Stimulated activated CD8-positive, alpha-beta memory T cell treated with anti-CD3 and anti-CD28 coated beads, Interleukin-15, amount 100 ng/mL, for 4 hours (primary cell): Measurements from ENCODE around the gene ANKFY1.
"Not testable (repeated sequence)": the region's sequence is repeated elsewhere in the genome, so short reads cannot be mapped to it uniquely, and the experiment has no call there.

ENCODE experiments used
- DNase-seq, 2 donors: peaks; one replicate each; pipeline ENCODE4 v3.0.0-alpha.2; 2020; ENCODE audit warnings: low read depth in 2 of 2

The ANKFY1 gene

DNA sequence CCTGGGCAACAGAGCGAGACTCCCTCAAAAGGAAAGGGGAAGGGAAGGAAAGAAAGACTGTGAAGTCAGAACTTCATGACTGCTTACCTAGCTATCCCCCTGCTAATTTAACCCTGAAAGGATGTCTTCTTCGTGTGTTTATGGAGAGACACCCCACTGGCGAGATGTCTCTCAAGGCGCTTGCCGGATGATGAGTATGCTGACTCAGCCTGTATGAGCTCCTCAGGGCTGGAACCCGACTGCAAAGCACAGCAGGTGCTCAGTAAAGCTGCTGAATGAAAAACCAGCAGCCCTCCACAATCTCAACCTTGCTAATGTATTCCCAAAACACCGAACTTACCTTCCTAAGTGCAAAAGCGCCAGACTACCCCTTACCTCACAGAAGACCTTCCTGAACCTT lies 2.3 kb downstream of the ANKFY1 start:
- no peak for DNase-seq

DNA sequence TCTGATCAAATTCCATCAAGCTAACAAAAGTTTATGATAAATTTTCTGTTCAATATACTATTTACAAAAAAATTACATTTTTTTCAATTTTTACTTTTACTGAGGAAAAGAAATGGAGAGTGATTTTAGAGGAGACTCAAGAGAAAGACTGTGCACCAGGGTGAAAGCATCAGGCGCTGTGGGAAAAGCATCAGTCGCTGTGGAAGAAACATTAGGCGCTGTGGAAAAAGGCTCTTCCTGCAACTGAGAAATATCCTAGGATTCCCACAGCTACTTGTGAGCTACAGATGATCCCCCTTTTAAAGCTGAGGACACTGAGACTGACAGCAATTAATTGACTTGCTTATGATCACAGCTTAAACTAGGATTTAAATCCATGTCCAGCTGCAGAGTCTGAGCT lies 4.9 kb downstream of the ANKFY1 start:
- DNase-seq, result no peak

DNA sequence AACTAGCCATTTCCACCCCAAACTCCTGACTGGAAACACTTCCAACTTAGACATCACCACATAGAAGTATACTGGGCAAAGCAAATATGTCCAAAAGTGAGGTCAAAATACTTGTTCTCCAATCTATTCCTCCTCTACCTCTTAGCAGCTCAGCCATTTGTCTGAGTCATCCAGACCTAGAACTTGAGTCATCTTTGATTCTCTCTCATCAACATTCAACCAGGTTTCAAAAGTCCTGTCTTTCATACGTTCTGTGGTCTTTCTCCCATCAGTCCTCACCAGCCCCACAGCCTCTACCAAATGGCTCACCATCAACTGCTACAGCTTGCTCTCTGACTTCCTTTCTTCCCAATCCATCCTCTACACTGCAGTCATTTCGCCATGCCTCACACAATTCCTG lies 6.8 kb downstream of the ANKFY1 start:
- DNase-seq, result no peak

DNA sequence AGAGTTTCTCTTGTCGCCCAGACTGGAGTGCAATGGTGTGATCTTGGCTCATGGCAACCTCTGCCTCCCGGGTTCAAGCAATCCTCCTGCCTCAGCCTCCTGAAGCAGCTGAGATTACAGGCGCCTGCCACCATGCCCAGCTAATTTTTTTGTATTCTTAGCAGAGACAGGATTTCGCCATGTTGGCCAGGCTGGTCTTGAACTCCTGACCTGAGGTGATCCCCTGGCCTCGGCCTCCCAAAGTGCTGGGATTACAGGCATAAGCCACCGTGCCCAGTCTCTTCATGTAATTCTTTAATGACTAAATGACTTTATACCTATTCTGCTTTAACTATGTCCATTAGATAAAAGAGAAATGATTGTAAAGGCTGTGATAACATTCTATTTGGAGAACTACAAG lies 8.5 kb downstream of the ANKFY1 start:
- DNase-seq, result not testable (repeated sequence)

DNA sequence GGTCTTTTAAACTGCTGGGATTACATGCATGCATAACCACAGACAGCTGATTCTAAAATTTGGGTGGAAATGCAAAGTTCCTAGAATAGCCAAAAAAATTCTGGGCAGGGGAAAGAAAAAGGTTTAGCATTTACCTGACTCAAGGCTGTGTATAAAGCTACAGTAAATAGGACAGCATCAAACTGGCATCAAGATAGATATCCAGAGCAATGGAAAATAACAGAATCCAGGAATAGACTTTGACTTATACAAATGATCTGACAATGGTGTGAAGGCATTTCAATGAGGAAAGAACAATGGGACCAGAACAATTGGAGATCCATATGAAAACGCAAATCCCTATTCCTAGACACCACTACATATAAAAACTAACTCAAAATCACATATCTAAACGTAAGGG lies 12.9 kb downstream of the ANKFY1 start:
- DNase-seq, result no peak

DNA sequence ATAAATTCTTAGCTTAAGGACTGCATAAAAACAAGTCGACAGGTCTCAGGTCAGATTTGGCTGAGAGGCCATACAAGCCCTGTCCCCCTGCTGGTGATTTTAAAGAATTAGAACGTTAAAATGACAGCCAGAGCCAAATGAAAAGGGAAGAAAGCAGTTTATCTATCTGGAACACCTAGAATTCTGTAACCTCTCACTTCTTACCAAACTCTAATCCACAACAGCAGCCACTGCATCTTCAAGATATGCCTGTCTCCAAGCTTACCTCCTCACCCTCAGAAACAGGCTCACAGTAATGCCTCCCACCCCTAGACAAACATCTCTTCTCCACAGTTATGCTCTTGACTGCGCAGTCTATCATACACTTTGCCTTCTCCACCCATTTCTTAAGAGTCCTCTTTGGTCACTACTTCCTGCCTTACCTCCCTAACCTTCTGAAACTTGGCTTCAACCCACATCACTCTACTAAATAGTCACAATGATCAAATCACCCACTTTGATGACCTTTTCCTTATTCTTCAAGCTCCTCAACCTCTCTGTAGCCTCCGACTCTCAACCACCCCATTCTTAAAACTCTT lies 14.2 kb downstream of the ANKFY1 start:
- no peak for DNase-seq

DNA sequence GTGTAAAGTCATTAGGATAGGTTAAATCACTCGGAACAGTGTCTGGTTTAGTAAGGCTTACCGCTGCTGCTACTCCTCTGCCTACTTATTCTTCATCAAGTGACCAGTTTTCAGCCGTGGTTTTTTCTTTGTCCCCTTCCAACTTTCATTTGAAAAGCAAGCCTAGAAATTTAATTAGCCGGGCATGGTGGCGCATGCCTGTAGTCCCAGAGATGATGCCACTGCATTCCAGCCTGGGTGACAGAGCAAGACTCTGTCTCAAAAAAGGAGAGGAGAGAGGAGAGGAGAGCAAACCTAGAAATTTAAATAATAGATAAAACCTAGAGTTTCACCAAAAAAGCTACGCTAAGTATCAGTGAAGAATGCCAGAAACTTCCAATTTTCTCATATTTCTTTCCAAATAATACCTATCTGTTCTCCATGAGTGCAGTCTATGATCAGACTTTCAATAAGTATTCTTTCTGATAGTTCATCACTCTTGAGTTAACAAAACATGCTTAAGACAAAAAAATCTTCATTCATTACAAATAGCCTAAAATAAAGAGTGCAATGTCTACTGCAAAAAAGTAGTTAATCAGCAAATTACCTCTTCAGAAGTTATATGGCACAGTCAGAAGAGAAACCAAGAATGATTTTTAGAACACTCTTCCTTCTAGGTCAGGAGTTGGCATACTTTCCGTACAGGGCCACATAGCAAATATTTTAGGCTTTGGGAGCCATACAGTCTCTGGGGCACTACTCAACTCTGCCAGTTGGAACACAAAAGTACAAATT lies 15.1 kb downstream of the ANKFY1 start:
- no peak for DNase-seq

DNA sequence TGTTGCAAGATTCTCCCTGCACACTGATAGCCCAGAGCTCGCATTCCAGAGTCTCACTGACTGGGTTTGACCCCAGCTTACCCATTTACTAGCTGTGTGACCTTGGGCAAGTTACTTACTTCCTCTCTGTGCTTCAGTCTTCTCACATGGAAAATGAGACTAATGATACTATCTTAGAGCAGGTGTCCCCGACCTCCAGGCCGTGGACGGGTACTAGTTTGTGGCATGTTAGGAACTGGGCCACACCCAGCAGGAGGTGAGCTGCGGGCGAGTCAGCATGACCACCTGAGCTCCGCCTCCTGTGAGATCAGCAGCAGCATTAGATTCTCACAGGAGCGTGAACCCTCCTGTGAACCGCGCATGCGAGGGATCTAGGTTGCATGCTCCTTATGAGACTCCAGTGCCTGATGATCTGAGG lies 15.8 kb downstream of the ANKFY1 start:
- no peak for DNase-seq

DNA sequence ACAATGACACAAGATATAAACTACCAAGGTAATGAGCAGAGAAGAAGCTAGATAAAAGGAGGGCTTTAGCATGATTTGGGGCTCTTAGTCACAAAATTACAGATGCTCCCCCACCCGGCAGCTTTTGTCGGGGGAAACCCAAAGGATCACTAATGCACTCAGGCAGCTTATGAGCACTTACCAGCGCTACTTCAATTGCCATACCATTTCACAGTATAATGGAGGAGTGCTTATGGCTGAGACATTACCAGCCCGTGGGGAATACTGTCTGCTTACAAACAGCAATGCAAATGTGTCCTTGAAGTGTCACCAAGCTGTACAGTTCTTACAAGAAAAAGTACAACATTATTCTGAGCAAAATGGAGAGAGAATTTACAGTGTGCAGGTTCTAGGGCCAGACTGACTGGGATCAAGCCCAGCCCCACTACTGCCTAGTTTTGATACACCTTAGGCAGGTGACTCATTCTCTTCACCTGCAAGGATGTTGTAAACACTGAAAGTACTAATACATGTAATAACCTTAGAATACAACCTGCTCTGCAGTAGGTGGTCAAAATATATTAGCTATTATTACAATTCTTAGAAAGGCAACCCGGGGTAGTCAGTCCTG lies 16.3 kb downstream of the ANKFY1 start:
- DNase-seq, result no peak

DNA sequence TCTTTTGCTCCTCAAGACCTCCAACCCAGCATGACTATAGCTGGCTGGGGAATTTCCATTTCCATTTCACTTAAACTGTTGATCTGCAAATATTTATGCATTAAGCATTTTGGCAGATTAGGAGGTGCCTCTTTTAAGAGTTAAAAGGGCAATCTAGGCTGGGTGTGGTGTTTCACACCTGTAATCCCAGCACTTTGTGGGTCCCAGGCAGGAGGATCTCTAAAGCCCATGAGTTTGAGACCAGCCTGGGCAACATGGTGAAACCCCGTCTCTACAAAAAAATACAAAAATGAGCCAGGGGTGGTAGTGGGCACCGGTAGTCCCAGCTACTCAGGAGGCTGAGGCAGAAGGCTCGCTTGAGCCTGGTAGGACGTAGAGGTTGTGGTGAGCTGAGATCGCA lies 17.1 kb downstream of the ANKFY1 start:
- DNase-seq, result no peak

DNA sequence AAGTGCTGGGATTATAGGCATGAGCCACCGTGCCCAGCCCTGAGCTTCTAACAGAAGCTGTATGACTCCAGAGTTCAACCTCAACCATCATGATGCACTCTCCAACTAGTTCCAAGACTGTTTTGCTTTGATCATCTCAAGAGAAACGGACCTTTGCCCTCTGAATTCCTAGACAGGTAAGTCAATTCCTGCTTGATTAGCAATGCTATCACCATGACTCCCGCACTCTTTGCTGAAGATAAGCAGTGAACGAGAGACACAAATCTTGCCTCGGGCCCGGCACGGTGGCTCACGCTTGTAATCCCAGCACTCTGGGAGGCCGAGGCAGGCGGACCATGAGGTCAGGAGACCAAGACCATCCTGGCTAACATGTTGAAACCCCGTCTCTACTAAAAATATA lies 22.2 kb downstream of the ANKFY1 start:
- DNase-seq, result no peak

DNA sequence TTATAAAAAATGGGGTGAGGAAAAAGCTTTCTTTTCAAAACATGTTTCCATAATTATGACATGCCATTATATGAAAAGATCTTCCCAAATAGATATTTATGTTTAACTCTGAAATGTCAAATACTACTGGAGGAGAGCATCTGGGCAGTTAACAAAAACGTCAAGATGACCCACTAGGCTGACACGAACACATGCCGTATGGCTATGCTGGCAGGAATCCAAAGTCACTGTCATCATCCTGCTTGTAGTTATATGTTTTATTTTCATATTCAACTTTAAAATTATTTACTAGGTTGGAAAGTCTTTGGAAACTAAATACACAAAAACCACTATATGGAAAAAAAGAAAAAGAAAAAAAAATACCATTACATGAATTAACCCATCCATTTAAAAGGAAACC lies 27.3 kb downstream of the ANKFY1 start:
- no peak for DNase-seq

DNA sequence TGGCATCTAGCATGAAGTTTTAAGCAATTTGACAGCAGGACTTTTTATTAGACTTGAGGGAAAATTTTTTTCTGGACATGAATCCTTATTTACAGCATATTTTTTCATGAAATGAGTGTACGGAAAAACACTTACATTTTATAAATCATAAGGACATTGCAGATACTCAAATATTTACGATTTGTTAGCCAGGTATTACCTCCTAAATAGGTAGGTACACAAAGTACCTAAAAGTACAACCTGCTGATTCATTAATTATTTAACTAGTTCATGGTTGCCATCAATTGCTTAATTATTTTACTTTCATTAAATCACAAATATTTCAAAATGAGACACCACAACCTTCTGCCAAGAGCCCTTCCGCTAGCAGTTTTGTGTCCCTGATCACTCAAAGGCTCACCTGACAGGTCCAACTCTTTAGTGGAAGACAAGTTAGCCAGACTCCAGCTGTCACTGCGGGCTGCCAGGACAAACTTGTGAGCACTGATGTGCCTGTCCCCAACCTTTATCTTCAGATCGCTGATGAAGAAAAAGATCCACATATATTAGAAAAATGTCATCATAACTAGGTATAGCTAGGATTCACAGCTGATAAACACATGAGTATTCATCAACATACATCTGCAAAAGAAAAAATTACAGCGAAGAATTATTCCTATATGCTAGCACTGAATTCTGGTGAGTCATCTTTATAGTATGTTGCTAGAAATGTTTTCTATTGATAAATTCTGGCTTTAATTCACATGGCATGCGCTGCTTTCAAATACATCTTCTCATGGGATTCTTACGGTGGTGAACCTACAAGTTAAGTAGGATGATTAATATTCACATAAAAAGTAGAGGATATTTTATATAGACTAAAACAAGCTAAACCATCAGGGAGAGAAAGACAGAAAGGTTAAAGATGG lies 28.2 kb downstream of the ANKFY1 start:
- DNase-seq, result no peak

DNA sequence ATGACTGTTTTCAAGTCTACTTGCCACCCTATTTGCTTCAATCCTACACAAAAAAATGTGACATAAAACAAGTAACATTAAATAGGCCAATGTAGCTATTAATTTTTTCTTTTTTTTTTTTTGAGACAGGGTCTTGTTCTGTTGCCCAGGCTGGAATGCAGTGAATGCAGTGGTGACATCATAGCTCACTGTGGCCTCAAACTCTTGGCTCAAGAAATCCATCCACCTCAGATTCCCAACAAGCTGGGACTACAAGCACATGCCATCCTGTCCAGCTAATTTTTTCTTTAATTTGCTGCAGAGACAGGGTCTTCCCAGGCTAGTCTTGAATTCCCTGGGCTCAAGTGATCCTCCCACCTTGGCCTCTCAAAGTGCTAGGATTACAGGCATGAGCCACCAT lies 29.4 kb downstream of the ANKFY1 start:
- DNase-seq, result no peak

DNA sequence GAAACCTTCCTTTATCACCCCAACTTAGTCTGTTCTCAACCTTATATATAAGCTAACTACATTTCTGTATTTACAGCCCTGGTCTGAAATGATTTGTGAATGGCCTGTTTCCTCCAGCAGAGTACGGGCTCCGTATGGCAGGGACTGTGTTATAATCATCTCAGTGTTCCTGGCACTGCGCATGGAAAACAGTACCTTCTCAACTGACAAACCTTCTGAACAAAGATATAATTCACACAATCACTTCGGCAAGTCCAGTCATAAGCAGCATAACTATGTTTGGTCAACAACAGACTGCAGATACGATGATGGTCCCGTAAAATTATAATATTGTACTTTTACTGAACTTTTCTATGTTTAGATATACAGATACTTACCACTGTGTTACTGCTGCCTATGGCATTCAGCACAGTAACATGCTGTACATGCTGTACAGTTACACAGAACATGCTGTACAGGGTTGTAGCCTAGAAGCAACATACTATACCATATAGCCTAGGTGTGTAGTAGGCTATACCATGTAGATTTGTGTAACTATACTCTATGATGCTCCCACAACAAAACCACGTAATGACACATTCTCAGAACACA lies 30.0 kb downstream of the ANKFY1 start:
- no peak for DNase-seq

DNA sequence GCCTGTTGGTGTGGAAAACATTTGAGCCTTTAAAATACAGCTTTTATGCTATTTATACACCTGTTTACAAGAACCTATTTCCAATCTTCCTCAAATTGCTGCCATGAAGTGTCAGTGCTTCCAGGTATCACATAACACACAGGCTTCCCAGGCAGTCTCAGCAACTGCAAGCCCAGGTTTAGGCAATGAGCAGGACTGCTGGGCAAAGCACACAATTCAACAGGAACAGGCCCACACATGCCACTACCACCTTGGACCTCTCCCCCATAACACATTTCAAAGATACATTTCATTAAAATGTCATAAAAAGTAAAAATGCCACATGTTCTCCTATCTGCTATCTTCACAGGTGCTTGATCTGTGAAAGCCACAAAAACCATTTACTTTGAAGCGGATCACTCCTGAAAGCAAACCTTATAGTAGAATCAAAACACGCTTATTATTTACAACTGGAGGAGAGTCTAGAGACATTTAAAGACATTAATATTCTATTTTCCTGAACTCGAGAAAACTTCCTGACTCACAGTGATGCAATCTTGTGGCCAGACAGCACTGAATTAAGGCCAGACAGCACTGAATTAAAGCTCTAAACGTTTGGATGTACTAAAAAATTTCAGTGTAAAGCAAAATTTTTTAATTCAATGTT lies 31.5 kb downstream of the ANKFY1 start:
- DNase-seq, result no peak

DNA sequence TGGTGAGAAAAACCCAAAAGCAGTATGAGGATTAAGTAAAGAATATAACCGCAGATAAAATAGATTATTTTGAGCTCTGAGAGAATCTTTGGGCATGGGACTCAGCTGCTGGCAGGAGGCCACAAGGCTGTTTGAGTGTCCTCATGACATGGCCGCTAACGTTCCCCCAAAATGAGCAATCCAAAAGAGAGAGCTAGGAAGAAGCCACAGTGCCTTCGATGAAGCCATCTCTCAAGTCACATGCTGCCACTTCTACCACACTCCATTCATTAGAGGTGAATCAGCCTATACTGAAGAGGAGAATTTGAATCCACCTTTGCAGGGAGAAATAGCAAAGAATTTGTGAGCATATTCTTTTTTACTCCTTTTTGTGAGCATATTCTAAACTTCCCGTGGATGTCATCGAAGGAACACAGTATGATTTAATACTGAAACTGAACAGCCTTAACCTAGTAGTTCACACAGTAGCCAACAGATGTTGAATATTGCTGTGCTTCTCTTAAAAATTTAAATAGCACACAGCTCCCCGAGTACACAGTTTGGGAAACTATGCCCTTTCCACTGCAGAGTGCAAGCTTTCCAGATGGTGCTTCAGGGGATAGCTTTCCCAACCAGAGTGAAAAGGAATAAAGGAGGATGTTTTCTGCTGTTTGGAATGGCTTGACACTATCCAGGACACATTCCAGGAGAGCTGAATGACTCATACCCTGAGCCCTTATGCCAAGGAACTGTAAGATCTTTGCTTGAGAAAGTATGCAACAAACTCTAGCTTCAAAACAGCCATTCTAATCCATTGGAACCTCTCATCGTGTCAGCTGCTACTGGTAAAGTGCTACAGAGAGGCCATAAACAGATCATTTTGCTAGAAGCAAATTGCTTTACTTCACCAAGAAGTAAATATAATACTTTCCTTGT lies 33.9 kb downstream of the ANKFY1 start:
- no peak for DNase-seq

DNA sequence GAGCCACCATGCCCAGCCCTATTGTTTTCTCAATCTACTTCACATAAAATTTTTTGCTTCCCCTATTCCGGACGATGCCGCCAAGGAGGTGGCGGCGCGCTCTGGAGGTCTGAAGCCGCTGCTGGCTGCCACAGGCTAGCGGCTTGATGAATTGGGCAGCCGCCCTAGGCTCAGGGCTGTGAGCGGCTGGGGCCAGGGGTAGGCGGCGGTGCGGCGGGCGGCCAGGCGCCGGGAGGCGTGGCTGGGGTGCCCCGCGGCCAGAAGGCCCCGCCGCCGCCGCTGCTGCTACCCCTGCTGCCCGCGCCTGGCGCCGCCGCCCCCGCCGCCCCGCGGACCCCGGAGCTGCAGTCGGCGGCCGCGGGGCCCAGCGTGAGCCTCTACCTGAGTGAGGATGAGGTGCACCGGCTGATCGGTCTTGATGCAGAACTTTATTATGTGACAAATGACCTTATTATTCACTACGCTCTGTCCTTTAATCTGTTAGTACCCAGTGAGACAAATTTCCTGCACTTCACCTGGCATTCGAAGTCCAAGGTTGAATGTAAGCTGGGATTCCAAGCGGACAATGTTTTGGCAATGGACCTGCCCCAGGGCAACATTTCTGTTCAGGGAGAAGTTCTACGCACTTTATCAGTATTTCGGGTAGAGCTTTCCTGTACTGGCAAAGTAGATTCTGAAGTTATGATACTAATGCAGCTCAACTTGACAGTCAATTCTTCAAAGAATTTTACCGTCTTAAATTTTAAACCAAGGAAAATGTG lies 41.7 kb downstream of the ANKFY1 start:
- DNase-seq, result no peak

DNA sequence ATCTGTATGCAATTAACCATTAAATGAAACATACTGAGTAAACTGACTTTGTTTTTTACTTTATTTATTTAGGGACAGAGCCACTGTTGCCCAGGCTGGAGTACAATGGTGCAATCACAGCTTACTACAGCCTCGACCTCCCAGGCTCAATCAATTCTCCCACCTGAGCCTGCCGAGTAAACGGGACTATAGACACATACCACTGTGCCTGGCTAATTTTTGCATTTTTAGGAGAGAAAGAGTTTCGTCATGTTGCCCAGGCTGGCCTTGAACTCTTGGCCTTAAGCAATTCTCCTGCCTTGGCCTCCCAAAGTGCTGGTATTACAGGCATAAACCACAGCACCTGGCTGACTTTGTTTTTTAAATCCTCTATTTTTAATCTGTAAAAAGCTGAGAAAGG lies 42.6 kb downstream of the ANKFY1 start:
- no peak for DNase-seq

DNA sequence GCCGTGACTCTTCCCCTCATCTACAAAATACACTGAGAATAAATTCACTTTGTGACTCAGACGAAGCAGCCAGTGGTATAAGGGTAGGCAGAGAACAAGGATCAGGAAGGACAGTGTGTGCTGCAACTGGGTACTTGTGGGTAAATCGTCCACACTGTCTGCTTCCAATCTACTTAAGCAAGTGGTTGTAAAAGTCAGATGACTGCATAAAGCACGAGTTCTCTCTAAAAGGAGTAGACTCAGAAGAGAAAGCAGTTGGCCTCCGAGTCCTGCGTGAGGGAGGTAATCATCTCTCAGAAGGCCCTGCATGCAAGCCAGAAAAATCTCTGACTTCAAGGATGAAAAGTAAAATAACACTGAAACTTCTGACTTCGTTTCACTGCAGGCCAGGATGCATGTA lies 43.1 kb downstream of the ANKFY1 start:
- no peak for DNase-seq
